Ascending aorta (tissue), 2 donors: Measurements from ENCODE around the gene SLC6A15. TPM values are rescaled to one million over a fixed set of nuclear protein-coding genes. Genes with fewer than 3 reads are reported as not detected.

Source experiments
- DNase-seq, 2 donors: peaks; one replicate each; pipeline ENCODE4 v3.0.0-alpha.2; 2019; ENCODE audit warnings: low spot score in 2 of 2
- H3K27ac ChIP-seq, 2 donors: fragments of 200-600 bp; sonication (generic); one replicate each; pipeline ENCODE4 v1.5.1; 2016 to 2017; ENCODE audit warnings: mild to moderate bottlenecking in 1 of 2
- H3K27me3 ChIP-seq: fragments of 200-600 bp; sonication (generic); one replicate; pipeline ENCODE4 v1.5.1; 2017
- H3K36me3 ChIP-seq, 2 donors: fragments of 200-600 bp; sonication (generic); one replicate each; pipeline ENCODE4 v1.5.1; 2016
- H3K4me1 ChIP-seq, 2 donors: fragments of 200-600 bp; sonication (generic); one replicate each; pipeline ENCODE4 v1.5.1; 2016 to 2017; ENCODE audit warnings: mild to moderate bottlenecking in 1 of 2
- H3K4me3 ChIP-seq, 2 donors: fragments of 200-600 bp; sonication (generic); one replicate each; pipeline ENCODE4 v1.5.1; 2016 to 2017; ENCODE audit warnings: mild to moderate bottlenecking in 1 of 2
- H3K9me3 ChIP-seq, 2 donors: fragments of 200-600 bp; sonication (generic); one replicate each; pipeline ENCODE4 v1.5.1; 2016
- CTCF ChIP-seq, 3 experiments: fragments of 200-600 bp in 2 of 3; fragments of 450-650 bp in 1 of 3; sonication (generic) in 2 of 3; IDR thresholded peaks; one replicate each; pipeline ENCODE4 v1.5.1; 2016 to 2019; ENCODE audit warnings: antibody characterized with exemption in 3 of 3, mild to moderate bottlenecking in 1 of 3, moderate library complexity in 1 of 3
- intact Hi-C: fragments of 100-400 bp; cut with DNase I; formaldehyde crosslinking; loops from one replicate; pipeline ENCODE4 v1.15.1; 2023
- total RNA-seq: library from RNA; depleted of rRNA; stranded (reverse); fragments of >200 nt; gene quantifications from one replicate; pipeline ENCODE4 v1.1.0, GENCODE V29; 2016

The SLC6A15 gene
- total RNA-seq, 1 donor from 2014 or later: not detected

GRCh38 chr12:84840356-84840755, 72.2 kb downstream of the SLC6A15 start:
- H3K27ac ChIP-seq: no peak overlapping the region
- no peak for TF ChIP-seq CTCF (IDR thresholded peaks at IDR 0.05)
- intact Hi-C loops: no loop called here
- no peak overlapping the region for H3K4me3 ChIP-seq
- no peak for DNase-seq
- H3K4me1 ChIP-seq: no peaks in the 10 kb centered on the region
- H3K36me3 ChIP-seq: no peaks in the 10 kb centered on the region
- H3K27me3 ChIP-seq: no peaks in the 10 kb centered on the region
- no peaks in the 10 kb centered on the region for H3K9me3 ChIP-seq

- intact Hi-C loops: no loop called here
- Histone ChIP-seq H3K4me3 (no peak overlapping the region), H3K9me3 (no peaks in the 10 kb centered on the region)
Observed at GRCh38 chr12:84826925-84827324, 85.7 kb downstream of the SLC6A15 start.

GRCh38 chr12:84825149-84825548, 87.5 kb downstream of the SLC6A15 start:
- TF ChIP-seq CTCF (IDR thresholded peaks at IDR 0.05): no peak
- Histone ChIP-seq H3K27me3 (no peaks in the 10 kb centered on the region), H3K36me3 (no peaks in the 10 kb centered on the region), H3K27ac (no peak overlapping the region), H3K4me3 (no peak overlapping the region), H3K9me3 (no peaks in the 10 kb centered on the region), H3K4me1 (no peaks in the 10 kb centered on the region)
- DNase-seq: no peak
- intact Hi-C loops: no loop called here

More at GRCh38 chr12:84826925-84827324, 85.7 kb downstream of the SLC6A15 start:
- Histone ChIP-seq H3K27me3 (no peaks in the 10 kb centered on the region), H3K36me3 (no peaks in the 10 kb centered on the region), H3K4me1 (no peaks in the 10 kb centered on the region), H3K27ac (no peak overlapping the region)
- DNase-seq: no peak
- TF ChIP-seq CTCF (IDR thresholded peaks at IDR 0.05): no peak

- Histone ChIP-seq H3K27ac (no peak overlapping the region), H3K36me3 (no peaks in the 10 kb centered on the region), H3K4me3 (no peak overlapping the region), H3K4me1 (no peaks in the 10 kb centered on the region), H3K9me3 (no peaks in the 10 kb centered on the region), H3K27me3 (no peaks in the 10 kb centered on the region)
- no peak for TF ChIP-seq CTCF (IDR thresholded peaks at IDR 0.05)
- no peak for DNase-seq
- intact Hi-C loops: no loop called here
Observed at GRCh38 chr12:84822525-84822924, 90.1 kb downstream of the SLC6A15 start.

- Histone ChIP-seq H3K27ac (no peak overlapping the region), H3K9me3 (no peaks in the 10 kb centered on the region), H3K36me3 (no peaks in the 10 kb centered on the region), H3K27me3 (no peaks in the 10 kb centered on the region), H3K4me1 (no peaks in the 10 kb centered on the region), H3K4me3 (no peak overlapping the region)
- DNase-seq: no peak
- intact Hi-C loops: no loop called here
- no peak for TF ChIP-seq CTCF (IDR thresholded peaks at IDR 0.05)
Observed at GRCh38 chr12:84816916-84817695, 95.5 kb downstream of the SLC6A15 start.
